NCI-H2196 (cell line): ENCODE results near the gene AHRR.
"Not testable (repeated sequence)": the region's sequence is repeated elsewhere in the genome, so short reads cannot be mapped to it uniquely, and the experiment has no call there.

Source experiments
- DNase-seq: peaks from one replicate; lab custom pipeline; 2025; ENCODE audit not compliant: unreplicated experiment; lab: John Stamatoyannopoulos, UW

The AHRR gene

GRCh38 chr5:470961-471749 lies 149.6 kb downstream of the AHRR start:
- no peak for DNase-seq

DNA sequence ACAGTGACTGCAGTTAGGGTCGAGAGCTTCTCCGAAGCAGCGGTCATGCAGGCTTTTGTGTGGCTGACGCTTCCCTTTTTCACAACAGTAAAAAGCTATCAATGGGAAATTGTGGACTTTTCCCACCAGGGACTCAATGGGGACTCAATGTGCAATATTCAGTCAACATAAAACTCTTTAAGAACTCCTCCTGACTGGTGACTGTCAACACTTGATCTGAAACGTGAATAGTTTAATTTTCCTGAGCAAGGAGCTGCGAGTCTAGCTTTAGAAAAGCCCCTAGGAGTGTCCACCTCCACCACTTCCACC lies 150.2 kb downstream of the AHRR start:
- no peak for DNase-seq

GRCh38 chr5:472076-472655 lies 150.7 kb downstream of the AHRR start:
- peak; percentile 13 for DNase-seq

- peak; percentile 91 for DNase-seq
Measured at GRCh38 chr5:472656-473550, 151.4 kb downstream of the AHRR start.

DNA sequence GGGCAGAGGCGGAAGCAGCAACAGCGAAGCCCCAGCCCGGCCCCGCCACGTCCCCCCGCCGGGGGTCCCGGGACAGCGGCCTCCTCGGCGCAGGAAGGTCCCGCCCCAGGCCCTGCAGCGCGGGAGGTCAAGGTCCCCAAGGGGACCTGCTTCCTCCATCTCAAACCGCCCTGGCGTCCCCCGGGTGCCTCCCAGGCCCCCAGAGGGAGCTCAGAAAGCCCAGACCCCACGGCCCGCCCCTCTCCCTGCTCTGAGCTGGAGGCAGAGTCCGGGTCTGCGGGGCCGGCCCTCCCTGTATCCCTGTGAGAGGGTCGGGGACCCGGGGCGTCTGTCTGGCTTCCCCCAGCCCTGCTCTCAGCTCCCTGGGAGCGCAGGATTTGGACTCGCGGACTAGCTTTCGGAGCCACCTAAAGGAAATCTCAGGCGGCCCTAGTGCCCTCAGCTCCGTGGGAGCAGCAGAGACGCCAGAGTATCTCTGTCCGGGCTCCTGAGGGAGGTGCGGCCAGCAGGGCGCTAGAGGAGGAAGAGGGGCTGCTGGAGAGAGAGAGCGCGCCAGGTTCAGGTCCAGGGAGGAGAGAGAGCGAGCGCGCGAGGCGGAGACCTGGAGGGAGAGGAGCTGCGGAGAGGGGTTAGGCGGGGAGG lies 152.2 kb downstream of the AHRR start:
- no peak for DNase-seq

DNA sequence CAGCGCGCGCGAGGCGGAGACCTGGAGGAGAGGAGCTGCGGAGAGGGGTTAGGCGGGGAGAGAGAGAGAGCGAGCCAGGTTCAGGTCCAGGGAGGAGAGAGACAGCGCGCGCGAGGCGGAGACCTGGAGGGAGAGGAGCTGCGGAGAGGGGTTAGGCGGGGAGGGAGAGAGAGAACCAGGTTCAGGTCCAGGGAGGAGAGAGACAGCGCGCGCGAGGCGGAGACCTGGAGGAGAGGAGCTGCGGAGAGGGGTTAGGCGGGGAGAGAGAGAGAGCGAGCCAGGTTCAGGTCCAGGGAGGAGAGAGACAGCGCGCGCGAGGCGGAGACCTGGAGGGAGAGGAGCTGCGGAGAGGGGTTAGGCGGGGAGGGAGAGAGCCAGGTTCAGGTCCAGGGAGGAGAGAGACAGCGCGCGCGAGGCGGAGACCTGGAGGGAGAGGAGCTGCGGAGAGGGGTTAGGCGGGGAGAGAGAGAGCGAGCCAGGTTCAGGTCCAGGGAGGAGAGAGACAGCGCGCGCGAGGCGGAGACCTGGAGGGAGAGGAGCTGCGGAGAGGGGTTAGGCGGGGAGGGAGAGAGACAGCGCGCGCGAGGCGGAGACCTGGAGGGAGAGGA lies 152.8 kb downstream of the AHRR start:
- DNase-seq, result not testable (repeated sequence)

GRCh38 chr5:474840-475661 lies 153.5 kb downstream of the AHRR start:
- no peak for DNase-seq

- DNase-seq, result no peak
Measured at GRCh38 chr5:475704-476101, 154.2 kb downstream of the AHRR start.

DNA sequence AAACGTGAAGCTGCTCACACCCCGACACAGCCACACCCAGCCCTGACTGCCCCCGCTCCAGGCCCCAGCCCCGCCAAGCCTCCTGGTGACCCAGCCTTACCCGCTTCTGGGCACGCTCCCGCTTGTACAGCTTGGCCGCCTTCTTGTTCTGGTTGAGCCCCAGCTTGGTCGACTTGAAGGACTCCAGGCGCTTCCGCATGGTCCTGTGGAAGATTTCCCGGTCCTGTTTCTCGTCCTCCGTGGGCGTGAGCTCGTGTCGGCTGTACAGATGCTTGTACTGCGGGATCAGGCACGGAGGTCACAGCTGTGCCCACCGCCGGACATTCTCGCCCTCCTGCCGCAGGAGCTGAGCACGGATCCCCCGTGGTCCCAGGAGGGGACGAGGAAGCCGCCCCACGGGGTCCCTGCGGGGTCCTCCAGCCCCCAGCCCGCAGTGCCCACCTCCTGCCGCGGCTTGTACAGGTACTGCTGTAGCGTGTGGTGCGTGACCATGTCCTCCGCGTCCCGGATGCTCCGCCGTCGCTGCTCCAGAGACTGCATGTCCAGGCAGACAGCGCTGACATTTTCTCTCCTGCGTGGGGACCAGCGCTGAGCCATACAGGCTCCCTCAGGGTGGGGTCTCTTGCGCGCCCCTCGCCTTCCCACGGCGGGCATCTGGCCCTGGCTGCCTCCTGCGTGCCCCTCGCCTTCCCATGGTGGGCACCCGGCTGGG lies 154.7 kb downstream of the AHRR start:
- no peak for DNase-seq

DNA sequence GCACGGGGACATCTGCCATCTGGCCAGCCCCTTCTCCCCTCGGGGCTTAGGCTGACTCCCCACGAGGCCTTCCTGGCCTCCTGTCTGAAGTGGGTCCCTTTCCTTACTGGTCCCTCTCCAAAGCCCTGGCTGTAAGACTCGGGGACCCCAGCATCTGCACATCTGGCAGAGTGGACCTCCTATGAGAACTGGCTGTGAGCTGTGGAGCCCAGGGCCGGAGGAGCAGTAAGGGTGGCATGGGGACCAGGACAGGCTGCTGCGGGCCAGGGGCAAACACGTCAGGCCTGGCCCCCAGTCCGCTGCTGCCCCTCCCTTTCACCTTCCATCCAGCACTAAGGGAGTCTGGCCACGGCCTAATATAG lies 155.3 kb downstream of the AHRR start:
- no peak for DNase-seq

GRCh38 chr5:477247-477646 lies 155.7 kb downstream of the AHRR start:
- no peak for DNase-seq

DNA sequence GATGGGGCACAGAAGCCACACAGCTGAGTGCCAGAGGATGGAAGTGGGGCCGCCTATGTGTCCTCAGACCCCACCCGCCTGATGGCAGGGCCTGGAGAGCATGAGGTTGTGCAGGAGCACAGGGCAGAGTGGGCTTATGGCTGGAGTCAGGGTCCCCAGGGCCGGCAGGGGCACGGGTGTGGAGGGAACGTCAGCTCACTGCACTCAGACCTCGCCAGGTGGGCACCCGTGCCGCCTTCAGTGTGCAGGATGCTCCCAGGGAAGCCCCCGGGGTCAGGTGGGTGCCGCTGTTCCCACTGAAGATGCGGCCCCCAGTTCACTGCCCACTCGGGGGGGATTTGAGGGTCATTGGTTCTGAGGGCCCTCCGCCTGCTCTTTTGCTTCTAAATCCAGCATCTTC lies 156.4 kb downstream of the AHRR start:
- no peak for DNase-seq

- no peak for DNase-seq
Measured at GRCh38 chr5:478369-478981, 157.0 kb downstream of the AHRR start.

DNA sequence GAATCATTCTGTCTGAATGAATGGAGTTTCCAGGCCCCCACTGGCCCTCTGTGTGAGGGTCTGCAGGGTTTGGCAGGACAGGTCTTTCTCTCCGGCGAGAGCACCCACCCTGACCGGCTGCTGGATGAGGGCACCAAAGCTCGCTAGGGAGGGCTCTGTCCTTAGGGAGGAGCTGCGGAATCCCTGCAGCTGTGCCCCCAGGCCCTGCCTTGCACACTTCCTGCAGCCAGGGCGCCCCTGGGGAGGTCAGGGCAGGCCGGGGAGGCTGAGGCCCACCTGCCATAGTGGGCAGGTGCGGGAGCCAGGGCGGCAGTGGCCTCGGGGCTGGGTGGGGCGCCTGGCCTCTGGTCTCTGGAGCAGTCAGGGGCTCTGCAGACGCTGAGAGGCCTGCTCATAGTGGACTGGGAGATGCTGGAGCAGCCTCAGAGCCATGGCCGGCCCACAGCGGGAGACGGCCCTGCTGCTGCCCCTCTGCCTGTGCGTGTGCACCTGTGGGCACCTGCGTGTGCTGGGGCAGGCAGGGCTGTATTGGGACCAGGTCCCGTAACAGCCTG lies 157.5 kb downstream of the AHRR start:
- DNase-seq, result no peak

GRCh38 chr5:479566-480319 lies 158.2 kb downstream of the AHRR start:
- DNase-seq, result no peak

- DNase-seq, result no peak
Measured at GRCh38 chr5:481347-481746, 159.8 kb downstream of the AHRR start.

DNA sequence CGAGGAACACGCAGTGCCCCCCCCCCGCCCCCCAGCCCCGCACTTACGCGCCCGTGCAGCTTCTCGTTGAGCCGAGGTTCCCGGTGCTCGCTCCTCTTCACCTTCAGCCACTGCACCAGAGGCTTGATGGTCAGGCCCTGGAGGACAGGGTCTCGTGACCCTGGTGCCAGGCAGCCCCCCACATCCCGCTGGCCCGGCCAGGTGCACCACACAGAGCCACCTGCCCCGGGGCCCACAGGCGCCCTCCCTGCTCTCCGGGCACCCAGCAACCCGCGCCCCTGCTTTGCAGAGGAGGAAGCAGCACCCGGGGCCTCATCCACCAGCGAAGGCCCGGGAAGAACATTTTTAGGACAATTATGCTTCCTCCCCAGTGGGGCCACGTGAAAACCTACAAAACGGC lies 160.5 kb downstream of the AHRR start:
- DNase-seq, result no peak

GRCh38 chr5:482506-482905 lies 161.0 kb downstream of the AHRR start:
- no peak for DNase-seq
